Measurements from ENCODE around the gene GPC6. TPM values are rescaled to one million over a fixed set of nuclear protein-coding genes. Genes with fewer than 3 reads are reported as not detected.

Gene GPC6
- total and polyA plus RNA-seq, 2 donors (not counting 3 experiments of a cell fraction or from before 2014, with no cell fraction given) = 0.01 TPM; not detected in 1

- CTCF ChIA-PET = no interaction called here
- Histone ChIP-seq H3K4me3 (replicated peaks in 1 of 3; ENCODE audit: insufficient read depth in 1 of 3, low read depth in 1 of 3, low read length in 3 of 3) (no peak overlapping the region), H2AFZ (ENCODE audit: low read depth, low read length) (no peak overlapping the region), H3K36me3 (ENCODE audit: control insufficient read depth in 2 of 2, extremely low read depth in 1 of 2, insufficient read depth in 2 of 2, low read length in 2 of 2) (no peaks in the 10 kb centered on the region), H3K9ac (replicated peaks; ENCODE audit: extremely low read depth, insufficient read depth, low read length) (no peak overlapping the region), H3K79me2 (ENCODE audit: control insufficient read depth, insufficient read depth, low read length) (no peaks in the 10 kb centered on the region), H4K20me1 (replicated peaks; ENCODE audit: control insufficient read depth, extremely low read depth, insufficient read depth, low read length) (no peaks in the 10 kb centered on the region), H3K4me1 (ENCODE audit: control insufficient read depth, extremely low read depth, insufficient read depth, low read length) (no peaks in the 10 kb centered on the region), H3K9me1 (replicated peaks; ENCODE audit: control insufficient read depth, extremely low read depth, insufficient read depth, low read length) (no peaks in the 10 kb centered on the region), H3K27me3 (ENCODE audit: control insufficient read depth in 2 of 2, insufficient read depth in 2 of 2, low read length in 2 of 2) (no peaks in the 10 kb centered on the region), H3K4me2 (ENCODE audit: insufficient read depth, low read length) (no peak overlapping the region), H3K9me3 (replicated peaks; ENCODE audit: control insufficient read depth, insufficient read depth, low read length) (peaks cover 1% of the 10 kb centered on the region), H3K27ac (ENCODE audit: insufficient read depth, low read depth, low read length) (no peak overlapping the region)
- FAIRE-seq = no peak
- dilution Hi-C loops (cut with MboI; ENCODE audit: extremely low pct_ligation_motif_present, low sequenced_read_pairs) (no loop called here), intact Hi-C loops (cut with micrococcal nuclease) (no loop called here)
- BruUV-seq (replicated peaks) = no TSS peak
- DNase-seq (ENCODE audit: low read depth, low spot score) = no peak
- no peak for TF ChIP-seq POLR2A (IDR thresholded peaks at IDR 0.05; ENCODE audit: low read depth, low read length)
- TF ChIP-seq POLR2AphosphoS5 (IDR thresholded peaks at IDR 0.05; ENCODE audit: insufficient read depth, low read depth, low read length) = no peak
- POLR2A ChIA-PET = no interaction called here
These were observed 193.6 kb downstream of the GPC6 start for GRCh38 chr13:93420206-93420605.

GRCh38 chr13:93420887-93421286, 194.3 kb downstream of the GPC6 start:
- ChIA-PET POLR2A (no interaction called here), CTCF (no interaction called here)
- FAIRE-seq (no peak), DNase-seq (ENCODE audit: low read depth, low spot score) (no peak)
- TF ChIP-seq POLR2A (IDR thresholded peaks at IDR 0.05; ENCODE audit: low read depth, low read length) = no peak
- TF ChIP-seq MYC (IDR thresholded peaks at IDR 0.05; ENCODE audit: low read depth, low read length) = no peak
- TF ChIP-seq CTCF (IDR thresholded peaks at IDR 0.05; ENCODE audit: extremely low read depth in 1 of 2, insufficient read depth in 1 of 2, low read depth in 1 of 2, low read length in 2 of 2) = no peak
- no peak for TF ChIP-seq GATA2 (IDR thresholded peaks at IDR 0.05; ENCODE audit: insufficient read depth, insufficient read length, low read depth, low read length)
- TF ChIP-seq JUN (IDR thresholded peaks at IDR 0.05; ENCODE audit: borderline replicate concordance, insufficient read depth, insufficient read length, low read depth) = no peak
- TF ChIP-seq POLR2AphosphoS5 (IDR thresholded peaks at IDR 0.05; ENCODE audit: insufficient read depth, low read depth, low read length) = no peak
- TF ChIP-seq MAX (IDR thresholded peaks at IDR 0.05; ENCODE audit: insufficient read depth, insufficient read length) = no peak
- no peak for TF ChIP-seq EZH2 (IDR thresholded peaks at IDR 0.05; ENCODE audit: borderline replicate concordance, low read depth, low read length, severe bottlenecking)
- no peak for TF ChIP-seq FOS (IDR thresholded peaks at IDR 0.05; ENCODE audit: borderline replicate concordance, insufficient read depth, low read length)
- H3K27me3 ChIP-seq (ENCODE audit: control insufficient read depth in 2 of 2, insufficient read depth in 2 of 2, low read length in 2 of 2) = no peaks in the 10 kb centered on the region
- no peak overlapping the region for H2AFZ ChIP-seq (ENCODE audit: low read depth, low read length)
- no TSS peak for BruUV-seq (replicated peaks)
- H3K4me2 ChIP-seq (ENCODE audit: insufficient read depth, low read length) = no peak overlapping the region
- H4K20me1 ChIP-seq (replicated peaks; ENCODE audit: control insufficient read depth, extremely low read depth, insufficient read depth, low read length) = no peaks in the 10 kb centered on the region
- H3K9me3 ChIP-seq (replicated peaks; ENCODE audit: control insufficient read depth, insufficient read depth, low read length) = peaks cover 1% of the 10 kb centered on the region
- H3K36me3 ChIP-seq (ENCODE audit: control insufficient read depth in 2 of 2, extremely low read depth in 1 of 2, insufficient read depth in 2 of 2, low read length in 2 of 2) = no peaks in the 10 kb centered on the region
- dilution Hi-C loops (cut with MboI; ENCODE audit: extremely low pct_ligation_motif_present, low sequenced_read_pairs) = no loop called here
- no peak overlapping the region for H3K9ac ChIP-seq (replicated peaks; ENCODE audit: extremely low read depth, insufficient read depth, low read length)
- no peak overlapping the region for H3K4me3 ChIP-seq (replicated peaks in 1 of 3; ENCODE audit: insufficient read depth in 1 of 3, low read depth in 1 of 3, low read length in 3 of 3)
- H3K79me2 ChIP-seq (ENCODE audit: control insufficient read depth, insufficient read depth, low read length) = no peaks in the 10 kb centered on the region
- no peaks in the 10 kb centered on the region for H3K9me1 ChIP-seq (replicated peaks; ENCODE audit: control insufficient read depth, extremely low read depth, insufficient read depth, low read length)
- intact Hi-C loops (cut with micrococcal nuclease) = no loop called here
- no peak overlapping the region for H3K27ac ChIP-seq (ENCODE audit: insufficient read depth, low read depth, low read length)
- no peaks in the 10 kb centered on the region for H3K4me1 ChIP-seq (ENCODE audit: control insufficient read depth, extremely low read depth, insufficient read depth, low read length)

Data from endothelial cell of umbilical vein (primary cell).